ENCODE results near the gene TLE3.

TLE3 gene

GRCh38 chr15:69998541-69999391 lies 99.0 kb downstream of the TLE3 start:
- DNase-seq: no peak

- no peak for DNase-seq
Measured at GRCh38 chr15:69997813-69998212, 99.9 kb downstream of the TLE3 start.
